Esophagus mucosa (tissue), 1 donor: ENCODE results near the gene KIF1C. TPM values are rescaled to one million over a fixed set of nuclear protein-coding genes. Genes with fewer than 3 reads are reported as not detected.

Experiments used
- ATAC-seq: fragments of 200-7000 bp; cut with Tn5 transposase; one replicate; pipeline ENCODE4 v1.9.1; 2020
- total RNA-seq: library from RNA; stranded (reverse); gene quantifications from one replicate; pipeline ENCODE4 v1.2.4, GENCODE V29; 2023
- donor health status: DM: yes; HTN: yes; CAD: no.

Gene KIF1C
- total RNA-seq, 1 donor from 2014 or later, result 95.4 TPM

DNA sequence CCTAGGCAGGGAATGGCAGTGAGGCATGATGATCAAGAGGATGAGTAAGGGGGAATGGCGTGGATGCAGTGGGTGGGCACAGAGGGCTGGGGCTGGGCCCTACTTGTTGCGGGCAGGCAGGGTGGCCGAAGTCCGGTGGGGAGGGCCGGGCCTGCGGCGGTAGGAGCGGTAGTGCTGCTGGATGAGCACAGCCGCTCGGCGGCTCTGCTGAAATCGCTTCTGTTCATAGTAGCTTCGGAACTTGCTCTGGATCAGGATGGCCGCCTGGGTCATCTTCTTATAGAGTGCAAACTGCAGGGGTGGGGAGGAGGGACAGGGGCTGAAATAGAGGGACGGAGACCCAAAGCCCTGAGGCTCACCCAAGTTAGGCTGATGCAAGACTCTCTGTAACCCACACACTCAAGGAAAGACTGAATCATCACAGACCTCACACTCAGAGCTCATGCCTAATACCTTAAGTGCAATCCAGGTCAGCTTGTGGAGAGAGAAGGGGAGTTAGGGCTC lies 28.7 kb upstream of the KIF1C start:
- peak; percentile 7 for ATAC-seq

DNA sequence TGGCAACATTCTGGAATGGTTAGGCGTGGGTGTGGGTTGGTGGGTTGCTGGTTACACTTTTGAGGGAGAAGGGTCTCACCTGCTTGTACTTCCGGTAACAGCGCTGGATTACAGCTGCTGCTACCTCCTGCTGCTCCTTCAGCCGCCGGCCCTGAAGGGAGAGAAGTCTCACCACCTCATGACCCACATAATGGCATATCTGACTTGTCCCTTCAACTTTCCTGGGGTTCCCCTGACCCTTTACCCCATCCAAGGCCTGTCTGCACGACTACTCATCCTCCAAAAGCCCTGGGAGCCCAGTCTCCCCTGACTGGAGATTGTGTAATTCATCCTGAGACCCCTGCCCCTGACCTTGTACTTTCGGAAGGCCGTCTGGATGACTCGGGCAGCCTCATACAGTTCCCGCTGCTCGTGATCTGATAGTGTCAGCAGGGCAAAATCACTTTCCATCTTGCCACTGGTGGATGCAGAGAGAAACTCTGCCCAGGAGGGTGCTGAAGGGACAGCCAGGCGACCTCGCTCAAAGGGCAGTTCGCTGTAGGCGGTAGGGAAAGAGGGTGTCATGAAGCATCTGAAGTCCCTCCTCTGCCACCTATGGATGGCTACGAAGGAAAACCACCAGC lies 28.1 kb upstream of the KIF1C start:
- no peak for ATAC-seq

DNA sequence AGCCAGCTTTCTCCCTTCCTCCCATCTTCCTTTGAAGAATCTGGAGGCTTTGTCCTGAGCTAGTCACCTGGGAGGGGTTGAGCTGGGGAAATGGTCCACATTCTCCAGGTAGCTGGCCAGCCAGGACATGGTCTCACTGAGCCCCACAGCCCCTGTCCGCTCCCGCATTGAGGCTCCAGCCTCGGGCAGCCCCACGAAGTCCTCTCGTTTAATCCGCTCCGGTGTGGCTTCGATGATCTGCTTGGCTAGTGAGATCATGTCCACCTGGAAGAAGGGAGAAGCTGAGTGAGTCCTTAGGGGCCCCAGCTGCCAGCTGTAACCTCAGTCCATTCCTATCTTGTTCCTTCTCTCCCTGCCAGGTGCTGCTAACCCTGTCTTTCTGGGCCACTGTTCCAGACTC lies 27.5 kb upstream of the KIF1C start:
- no peak for ATAC-seq

DNA sequence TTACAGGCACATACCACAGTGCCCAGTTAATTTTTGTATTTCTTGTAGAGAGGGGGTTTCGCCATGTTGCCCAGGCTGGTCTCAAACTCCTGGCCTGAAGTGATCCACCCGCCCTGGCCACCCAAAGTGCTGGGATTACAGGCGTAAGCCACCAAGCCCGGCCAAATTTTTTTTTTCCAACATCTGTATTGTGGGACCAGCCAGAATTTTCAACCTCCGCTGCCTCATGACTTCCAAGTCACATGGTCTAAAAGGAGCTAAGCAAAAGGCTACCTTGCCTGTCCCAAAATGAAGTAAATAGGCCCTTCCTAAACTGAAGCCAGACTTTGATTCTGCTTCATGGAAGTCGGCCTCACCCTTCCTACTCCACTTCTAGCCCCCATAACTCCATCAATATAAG lies 25.9 kb upstream of the KIF1C start:
- no peak for ATAC-seq

DNA sequence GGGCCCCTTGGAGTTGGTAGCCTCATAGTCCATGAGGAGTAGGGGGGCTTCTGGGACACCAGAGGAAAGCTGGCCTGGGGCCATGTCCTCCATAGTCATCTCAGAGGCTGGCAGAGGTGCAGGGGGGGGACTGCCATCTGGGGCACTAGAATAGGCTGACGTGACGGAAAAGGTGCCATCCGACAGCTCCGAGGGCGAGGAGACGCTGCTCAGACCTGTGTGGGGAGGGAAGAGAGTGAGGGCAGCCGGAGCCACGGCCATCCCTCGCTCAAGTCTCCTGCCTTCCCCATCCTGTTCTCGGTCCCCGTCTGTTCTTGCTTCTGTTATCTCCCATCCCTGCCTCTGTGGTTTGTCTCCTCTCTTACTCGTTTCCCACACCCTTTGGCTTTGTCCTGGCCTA lies 25.4 kb upstream of the KIF1C start:
- ATAC-seq, result no peak

DNA sequence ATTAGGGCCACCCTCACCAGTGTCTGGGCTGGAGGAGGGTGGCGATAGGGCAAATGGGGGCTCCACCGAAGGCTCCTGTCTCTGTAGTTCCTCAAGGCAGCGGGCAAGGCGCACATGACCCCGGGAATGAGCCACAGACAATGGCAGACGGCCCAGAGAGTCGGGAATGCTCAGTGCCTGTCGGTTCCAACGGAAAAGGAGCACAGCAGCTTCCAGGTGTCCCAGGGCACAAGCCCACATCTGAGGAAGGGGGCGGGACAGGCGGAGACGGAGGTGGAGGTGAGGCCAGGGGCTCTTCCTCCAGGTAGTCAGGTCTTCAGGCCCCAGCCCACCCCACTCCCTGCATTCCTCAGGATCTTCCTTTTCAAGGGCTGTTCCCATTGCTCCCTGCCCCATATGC lies 25.0 kb upstream of the KIF1C start:
- no peak for ATAC-seq

DNA sequence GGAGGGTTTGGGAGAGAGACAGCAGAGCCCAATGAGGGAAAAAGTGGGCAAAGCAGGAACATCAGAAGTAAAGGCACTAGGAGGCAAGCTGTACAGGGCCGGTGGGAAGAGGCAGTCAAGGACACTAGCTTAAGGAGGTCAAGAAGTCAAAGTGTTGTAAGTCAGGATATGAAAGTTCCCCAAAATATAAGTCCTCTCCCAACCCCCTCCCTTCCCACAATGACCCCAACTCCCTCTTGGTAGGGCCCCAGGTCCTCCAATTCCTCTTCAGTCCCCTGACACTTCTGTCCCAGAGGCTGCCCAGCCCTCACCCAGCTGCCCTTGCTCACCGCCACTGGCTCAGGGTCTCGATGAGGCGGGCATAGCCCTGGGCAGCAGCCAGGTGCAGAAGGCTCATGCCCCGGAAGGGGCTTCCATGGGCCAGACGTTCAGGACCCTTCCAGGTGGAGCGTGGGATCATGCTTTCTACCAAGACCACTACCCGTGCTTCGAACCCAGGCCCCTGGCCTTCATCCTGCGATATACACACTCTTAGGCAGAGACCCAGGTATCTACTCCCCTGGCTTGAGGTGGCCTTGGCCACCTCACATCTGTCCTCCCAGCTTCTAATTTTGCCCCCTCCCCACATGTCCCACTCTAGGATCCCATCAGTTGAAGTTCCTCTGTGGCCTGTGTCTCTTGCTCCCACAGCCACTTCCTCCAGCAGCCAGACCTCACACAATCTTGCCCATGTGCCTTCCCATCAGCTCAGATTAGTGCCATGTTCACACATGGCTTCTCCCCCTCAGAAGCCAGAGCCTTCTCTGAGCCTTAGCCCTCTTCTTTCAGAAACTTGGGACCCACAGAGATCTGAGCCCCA lies 24.3 kb upstream of the KIF1C start:
- no peak for ATAC-seq

DNA sequence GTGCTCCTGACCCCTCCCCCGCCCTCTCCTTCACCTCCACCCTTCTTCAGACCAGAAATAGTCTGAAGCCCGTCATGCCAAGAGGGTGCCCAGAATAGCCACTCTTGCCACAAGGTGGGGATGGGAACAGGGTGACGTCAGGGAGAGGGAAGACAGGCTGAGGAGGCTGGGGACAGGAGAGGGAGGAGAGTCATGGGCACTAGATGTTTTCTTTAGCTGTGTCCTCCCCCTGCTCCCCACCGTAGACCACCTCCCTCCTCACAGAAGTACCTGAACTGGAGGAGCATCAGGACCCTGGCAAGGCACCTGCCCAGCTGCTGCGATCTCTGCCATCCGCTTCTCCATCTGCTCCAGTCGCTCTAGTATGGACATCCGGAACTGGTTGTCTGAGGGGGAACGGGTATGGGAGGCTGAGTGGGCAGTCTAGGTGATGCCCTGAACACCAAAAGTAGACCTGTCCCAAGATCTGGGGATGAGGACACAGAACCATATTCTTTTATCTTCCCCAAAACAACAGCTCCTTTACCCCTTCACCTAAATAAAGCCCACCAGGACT lies 23.6 kb upstream of the KIF1C start:
- no peak for ATAC-seq

DNA sequence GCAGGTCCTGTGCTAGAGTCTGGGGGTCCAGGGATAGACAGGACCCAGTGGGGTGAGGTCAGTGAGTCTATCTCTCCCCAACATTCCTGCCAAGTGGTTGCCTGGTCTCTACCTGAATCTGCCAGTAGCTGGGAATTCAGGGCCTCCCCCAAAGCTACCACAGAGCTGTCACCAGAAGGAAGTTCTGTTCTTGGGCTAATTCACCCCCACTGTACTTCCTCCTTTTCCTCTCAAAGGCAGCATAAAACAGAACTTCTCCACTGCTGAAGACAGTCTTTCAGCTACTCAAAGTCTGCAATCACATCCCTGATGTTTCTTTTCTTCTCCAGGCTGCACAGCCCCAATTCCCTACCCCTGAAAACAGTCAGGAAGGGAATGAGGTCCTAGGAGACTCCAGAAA lies 19.0 kb upstream of the KIF1C start:
- no peak for ATAC-seq

DNA sequence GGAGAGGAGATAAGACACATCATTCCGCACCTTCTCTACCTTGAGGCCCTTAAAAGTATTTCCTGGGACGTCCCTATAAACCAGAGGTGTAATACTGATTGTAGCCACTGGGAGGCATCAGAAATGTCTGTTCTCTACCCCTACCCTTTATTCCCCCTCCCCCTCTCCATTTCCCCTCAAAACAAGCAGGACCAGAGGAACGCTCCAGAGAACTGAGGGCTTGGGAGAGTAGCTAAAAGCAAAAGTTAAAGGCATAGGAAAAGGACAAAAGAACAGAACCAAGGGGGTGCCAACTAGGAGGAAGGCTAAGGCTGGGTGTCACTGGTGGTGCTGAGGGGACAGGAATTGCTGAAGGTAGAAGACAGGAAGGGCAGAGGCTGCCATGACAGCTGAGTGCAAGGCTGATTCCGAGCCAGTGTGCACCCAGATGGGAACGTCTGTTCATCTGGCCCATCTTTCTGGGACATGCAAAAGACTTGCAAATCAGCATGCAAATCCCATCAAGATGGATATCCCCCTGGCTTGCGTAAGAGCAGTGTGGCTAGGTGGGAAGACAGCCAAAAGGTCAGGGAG lies 17.0 kb upstream of the KIF1C start:
- ATAC-seq, result peak; percentile 51

DNA sequence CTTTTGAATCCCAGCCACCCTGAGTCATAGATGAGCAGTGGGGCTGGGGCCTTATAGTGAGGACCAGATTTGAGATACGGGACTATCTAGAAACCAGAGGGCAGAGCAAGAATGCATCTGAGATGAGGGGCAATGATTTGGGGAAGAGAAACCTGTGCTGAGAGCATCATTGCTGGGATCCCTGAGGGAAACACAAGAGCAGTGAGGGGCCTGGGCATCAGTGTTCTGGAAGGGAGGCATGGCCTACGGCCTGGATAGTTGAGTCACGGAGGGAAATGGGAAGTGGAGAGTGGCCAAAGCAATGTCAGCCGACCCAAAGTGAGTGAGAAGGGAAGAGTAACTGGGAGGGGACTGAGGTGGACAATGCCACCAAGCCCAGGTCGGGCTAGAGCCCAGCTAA lies 15.4 kb upstream of the KIF1C start:
- ATAC-seq, result no peak

DNA sequence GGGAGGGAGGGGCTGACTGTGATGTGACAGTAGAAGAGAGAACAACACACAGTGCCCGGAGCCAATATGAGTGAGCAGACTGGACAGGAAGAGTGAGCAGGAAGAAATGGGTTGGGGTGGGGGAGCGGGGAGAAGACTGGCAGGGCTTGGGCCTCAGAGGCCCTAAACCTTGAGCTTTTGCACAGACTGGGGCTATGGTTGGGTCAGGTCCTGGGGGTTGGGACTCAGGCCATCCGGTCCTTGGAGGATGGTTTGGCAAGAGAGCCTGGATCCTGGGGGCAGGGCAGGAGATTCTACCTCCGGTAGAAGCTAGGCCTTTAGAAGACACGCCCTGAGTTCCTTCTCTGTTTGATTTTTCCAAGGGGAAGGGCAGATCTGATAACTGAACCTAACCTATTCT lies 11.3 kb upstream of the KIF1C start:
- peak; percentile 20 for ATAC-seq

DNA sequence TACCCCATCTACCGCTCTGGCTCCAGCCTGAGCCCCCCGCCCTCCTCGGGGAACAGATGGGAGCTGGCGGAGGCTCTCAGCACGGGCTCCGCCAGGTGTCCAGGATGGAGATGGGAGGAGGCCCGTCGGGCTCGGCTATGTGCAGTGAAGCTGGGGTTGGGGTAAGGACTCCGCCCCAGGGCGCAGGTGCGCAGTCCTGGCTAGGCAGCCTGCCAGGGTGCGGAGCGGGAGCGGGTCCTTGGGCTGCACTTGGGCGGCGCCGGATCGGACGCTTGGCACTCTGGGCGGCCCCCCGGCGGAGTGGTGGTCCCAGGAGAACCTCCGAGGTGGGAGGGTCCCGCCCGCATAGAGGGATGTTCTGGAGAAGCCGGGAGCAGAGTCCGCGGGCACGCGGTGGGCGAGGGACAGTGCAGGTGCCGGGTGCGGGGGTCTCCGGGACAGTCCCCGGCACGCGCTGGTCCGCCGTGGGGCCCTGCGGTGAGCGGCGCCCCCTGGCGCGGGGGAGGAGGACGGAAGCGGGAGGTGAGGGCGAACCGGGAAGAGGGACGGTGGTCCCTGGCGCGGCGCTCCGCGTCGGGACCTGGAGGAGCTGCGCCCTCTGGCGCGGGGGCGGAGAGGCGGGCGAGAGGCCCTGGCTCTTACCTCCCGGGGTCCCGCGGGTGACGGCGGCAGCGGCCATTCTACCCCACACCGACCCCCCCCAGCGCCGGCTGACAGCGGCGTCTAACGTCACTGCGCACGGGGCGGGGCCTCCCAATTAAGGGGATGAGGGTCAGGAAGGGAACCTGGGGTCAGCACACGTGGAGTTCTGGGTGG lies 10.6 kb upstream of the KIF1C start, which contains the start of gene CAMTA2:
CAMTA2 (minus strand) TSS at position 725 of the 816 bp plus-strand sequence. CDS start 1,453 bp downstream, outside the sequence.
- ATAC-seq, result peak; percentile 80

DNA sequence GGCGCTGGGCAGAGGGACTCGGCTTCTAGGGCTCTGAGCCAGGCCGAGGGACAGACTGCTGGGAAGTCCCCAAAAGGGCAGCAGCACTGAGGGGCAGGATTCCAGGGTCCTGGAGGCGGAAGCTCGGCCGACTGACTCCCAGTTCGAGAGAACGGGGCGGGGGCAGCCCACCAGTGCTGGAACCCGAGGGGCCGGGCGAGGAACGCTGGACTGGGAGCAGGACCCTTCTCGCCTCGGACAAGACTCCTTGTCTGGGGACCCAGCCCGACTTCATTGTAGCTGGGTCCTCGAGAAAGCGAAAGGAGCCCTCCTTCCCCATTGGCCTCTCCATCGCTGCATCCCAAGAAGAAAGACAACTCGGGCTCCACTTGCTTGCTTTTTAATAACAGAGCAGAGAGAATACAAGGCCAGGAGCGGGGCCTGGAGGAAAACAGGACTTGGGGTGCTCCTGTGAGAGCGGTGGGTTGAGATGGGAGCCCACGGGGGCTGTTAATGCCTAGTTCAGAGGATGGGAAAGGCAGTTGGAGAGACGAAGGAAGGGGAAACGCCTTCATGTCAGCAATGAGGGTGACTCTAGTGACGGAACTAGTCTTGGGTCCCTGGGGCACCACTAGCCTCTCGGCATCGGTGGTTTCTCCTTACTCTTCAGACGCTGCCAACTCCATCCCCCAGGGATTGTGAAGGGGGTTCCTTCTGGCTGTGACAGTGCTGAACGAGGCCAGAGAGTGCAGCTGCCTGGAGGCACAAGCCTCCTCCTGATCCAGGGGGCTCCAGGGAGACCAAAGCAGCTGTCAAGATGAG lies 9.8 kb upstream of the KIF1C start:
- ATAC-seq, result no peak

DNA sequence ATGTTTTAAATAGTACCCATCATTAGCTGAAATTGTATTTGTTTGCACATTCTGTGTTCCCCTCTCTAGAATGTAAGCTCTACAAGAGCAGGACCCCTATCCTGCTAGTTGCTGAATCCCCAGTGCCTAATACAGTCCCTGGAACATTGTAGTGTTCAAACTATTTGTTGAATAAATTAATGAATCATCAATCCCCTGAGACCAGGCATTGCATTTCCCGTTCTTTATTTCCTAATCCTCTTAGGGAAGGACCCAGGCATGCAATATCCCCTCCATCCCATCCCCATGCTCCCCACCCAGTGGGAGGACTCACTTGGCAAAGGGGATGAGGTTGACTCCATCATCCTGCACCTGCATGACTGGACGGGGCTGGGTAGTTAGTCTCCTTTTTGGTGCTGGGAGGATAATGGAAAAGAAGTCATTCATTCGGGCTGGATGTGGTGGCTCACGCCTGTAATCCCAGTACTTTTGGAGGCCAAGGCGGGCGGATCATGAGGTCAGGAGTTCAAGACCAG lies 3.6 kb upstream of the KIF1C start:
- no peak for ATAC-seq

DNA sequence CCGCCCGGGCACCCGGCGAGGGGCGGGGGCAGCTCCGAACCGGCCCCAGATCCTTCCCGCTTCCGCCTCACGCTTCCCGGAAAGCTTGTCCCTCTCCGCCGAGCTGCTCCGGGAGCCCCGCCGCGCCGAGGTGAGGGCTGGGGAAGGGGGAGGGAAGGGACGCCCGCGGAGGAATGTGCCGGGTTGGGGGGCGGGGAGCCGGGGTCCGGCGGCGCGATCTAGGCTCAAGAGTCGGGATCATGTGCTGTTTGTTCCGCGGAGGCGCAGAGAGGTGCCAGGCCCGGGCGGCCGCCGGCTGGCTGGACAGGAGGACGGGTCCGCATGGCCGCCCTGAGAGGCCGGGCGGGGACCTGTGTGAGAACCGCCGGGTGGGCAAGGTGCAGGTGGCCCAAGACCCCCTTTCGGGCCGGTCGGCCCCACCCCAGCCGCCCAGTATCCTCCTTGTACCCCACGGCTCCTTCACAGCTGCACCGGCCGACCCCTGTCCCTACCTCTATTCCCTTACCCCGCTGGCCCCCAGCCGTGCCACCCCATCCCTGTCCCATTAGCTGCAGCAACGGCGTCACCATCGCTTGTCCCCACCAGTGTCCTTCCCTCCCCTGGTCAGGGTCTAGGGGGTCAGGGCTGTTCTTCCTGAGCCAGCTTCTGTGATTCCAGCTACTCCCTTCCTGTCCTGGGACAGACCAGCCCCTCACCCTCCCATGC lies 429 bp downstream of the KIF1C start:
- peak; percentile 4 for ATAC-seq

DNA sequence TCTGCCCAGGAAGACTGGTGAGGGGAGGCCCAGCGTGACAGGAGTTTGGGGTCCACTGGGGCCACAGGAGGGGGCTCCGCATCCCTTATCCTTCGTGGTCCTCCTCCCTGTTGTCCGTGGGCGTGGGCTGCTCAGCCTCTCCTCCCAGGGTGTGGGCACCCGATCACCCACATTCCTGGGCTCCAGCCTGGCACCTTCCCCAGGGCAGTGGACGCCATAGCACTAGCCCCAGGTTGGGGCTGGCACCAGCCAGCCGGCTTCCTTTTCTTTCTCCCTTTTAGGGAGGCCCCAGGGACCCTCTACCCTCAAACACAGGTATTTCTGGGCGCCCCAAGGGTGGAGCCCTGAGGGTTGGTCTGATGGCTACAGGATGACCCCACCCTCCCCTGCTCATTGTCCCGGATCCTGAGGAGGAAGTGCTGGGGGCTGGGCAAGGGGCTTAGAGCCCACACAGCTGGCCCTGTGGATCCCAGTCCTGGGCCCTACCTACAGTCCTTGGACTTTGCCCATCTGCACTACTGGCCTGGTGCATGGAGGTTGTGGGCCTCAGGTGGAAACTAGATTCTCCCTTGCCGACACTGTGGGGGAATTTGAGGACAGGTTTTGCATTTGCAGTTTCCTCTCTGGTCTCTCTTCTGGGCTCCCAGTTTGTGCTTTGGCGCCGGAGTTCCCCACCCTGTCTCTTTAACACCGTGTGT lies 1.1 kb downstream of the KIF1C start:
- ATAC-seq, result peak; percentile 60

DNA sequence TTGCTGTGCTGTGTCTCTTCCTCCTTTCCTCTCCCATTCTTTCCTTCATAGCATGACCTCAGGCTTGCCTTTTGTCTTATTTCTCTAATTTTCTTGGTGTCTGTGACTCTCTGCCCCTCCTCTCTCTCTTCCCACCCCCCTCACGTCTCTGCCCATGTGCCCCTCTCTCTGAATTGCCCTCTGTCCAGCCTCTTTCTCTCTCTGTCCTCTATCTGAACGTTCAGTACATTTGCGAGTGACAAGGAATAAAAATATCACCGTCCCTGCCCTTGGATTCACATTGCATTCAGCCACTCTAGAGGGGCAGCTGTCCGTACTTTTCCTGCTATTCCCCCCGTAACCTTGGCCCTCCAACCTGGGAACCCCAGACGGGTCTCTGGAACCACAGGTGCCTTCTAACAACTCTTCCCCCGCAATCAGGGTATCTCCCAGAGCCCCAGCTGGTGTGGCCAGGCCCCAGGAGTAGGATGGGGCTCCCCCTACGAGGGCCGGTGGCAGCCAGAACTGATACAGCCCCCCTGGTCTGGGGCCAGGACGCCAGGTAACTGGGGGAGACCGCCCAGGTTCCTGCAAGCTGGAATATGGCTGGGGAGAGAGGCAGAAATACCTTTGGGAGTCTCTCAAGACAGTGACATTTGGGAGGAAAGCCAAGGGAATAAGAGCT lies 1.8 kb downstream of the KIF1C start:
- ATAC-seq, result no peak

DNA sequence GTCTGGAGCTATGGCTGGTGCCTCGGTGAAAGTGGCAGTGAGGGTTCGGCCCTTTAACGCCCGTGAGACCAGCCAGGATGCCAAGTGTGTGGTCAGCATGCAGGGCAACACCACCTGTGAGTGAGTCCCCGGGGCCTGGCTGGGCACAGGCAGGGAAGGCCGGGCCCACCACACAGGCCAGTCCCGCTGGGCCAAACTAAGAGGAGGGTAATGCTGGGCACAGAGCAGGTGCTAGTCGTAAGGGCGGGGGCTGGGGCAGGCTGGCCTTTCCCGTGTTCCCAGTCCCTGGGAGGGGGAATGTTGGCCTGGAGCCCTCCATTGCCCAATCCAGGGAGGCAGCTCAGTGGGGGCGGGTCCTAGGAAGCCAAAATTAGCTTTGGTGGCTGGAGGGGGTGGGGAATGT lies 2.5 kb downstream of the KIF1C start:
- ATAC-seq, result no peak
